PC-9 (cell line): ENCODE data around the gene GRM3. TPM values are rescaled to one million over a fixed set of nuclear protein-coding genes. Genes with fewer than 3 reads are reported as not detected.

Source experiments
- BruUV-seq: library from RNA; stranded (reverse); fragments of 400-500 nt; replicated peaks from 2 replicates; lab custom pipeline; 2021; lab: Mats Ljungman, UMichigan
- CTCF ChIA-PET: fragments of 300-600 bp; sonication (Branson Sonifier 250); formaldehyde crosslinking; loops from one replicate; lab custom pipeline; 2022; ENCODE audit warnings: antibody characterized with exemption; lab: Charles Lee
- POLR2A ChIA-PET: fragments of 300-600 bp; sonication (Branson Sonifier 250); formaldehyde crosslinking; loops from one replicate; lab custom pipeline; 2022; ENCODE audit warnings: antibody characterized with exemption; ENCODE audit not compliant: unreplicated experiment; lab: Charles Lee
- DNase-seq, 2 experiments: peaks; one replicate each; pipeline versions ENCODE4 v3.0.0 to v3.0.0-alpha.2; 2015 to 2022; ENCODE audit warnings: mixed read lengths in 1 of 2
- H2AFZ ChIP-seq: fragments of 200-600 bp; sonication (generic); 2 replicates; pipeline ENCODE4 v1.8.1; 2017; ENCODE audit warnings: antibody characterized with exemption
- H3F3A ChIP-seq: fragments of 200-600 bp; sonication (generic); 2 replicates; pipeline ENCODE4 v1.8.1; 2017; ENCODE audit warnings: antibody characterized with exemption, mild to moderate bottlenecking, low read depth; ENCODE audit not compliant: insufficient read depth
- H3K27ac ChIP-seq: fragments of 200-600 bp; sonication (generic); 2 replicates; pipeline ENCODE4 v1.6.1; 2016; ENCODE audit warnings: mixed run types
- H3K27me3 ChIP-seq: fragments of 200-600 bp; sonication (generic); 2 replicates; pipeline ENCODE4 v1.6.1; 2016; ENCODE audit warnings: low read depth, mixed run types; ENCODE audit not compliant: insufficient read depth
- H3K36me3 ChIP-seq: fragments of 200-600 bp; sonication (generic); 2 replicates; pipeline ENCODE4 v1.6.1; 2016; ENCODE audit warnings: low read depth, mixed run types
- H3K4me1 ChIP-seq: fragments of 200-600 bp; sonication (generic); replicated peaks from 2 replicates; pipeline ENCODE4 v1.6.1; 2016; ENCODE audit warnings: mixed run types; ENCODE audit not compliant: insufficient read depth
- H3K4me2 ChIP-seq: fragments of 200-600 bp; sonication (generic); 2 replicates; pipeline ENCODE4 v1.6.1; 2017; ENCODE audit warnings: mixed run types
- H3K4me3 ChIP-seq: fragments of 200-600 bp; sonication (generic); 2 replicates; pipeline ENCODE4 v1.6.1; 2016; ENCODE audit warnings: mixed run types
- H3K79me2 ChIP-seq: fragments of 200-600 bp; sonication (generic); 2 replicates; pipeline ENCODE4 v1.6.1; 2017; ENCODE audit warnings: low read depth, mixed run types
- H3K9me2 ChIP-seq: fragments of 200-600 bp; sonication (generic); 2 replicates; pipeline ENCODE4 v1.8.1; 2017; ENCODE audit warnings: mild to moderate bottlenecking; ENCODE audit not compliant: insufficient read depth
- H3K9me3 ChIP-seq: fragments of 200-600 bp; sonication (generic); 2 replicates; pipeline ENCODE4 v1.8.1; 2016; ENCODE audit warnings: low read depth; ENCODE audit not compliant: insufficient read depth
- H4K20me1 ChIP-seq: fragments of 200-600 bp; sonication (generic); 2 replicates; pipeline ENCODE4 v1.8.1; 2017; ENCODE audit not compliant: insufficient read depth
- EZH2 ChIP-seq: fragments of 200-600 bp; sonication (generic); IDR thresholded peaks from 2 replicates; pipeline ENCODE4 v1.8.0; 2017; ENCODE audit warnings: antibody characterized with exemption, low read depth
- intact Hi-C: fragments of 100-400 bp; cut with micrococcal nuclease; formaldehyde crosslinking; loops from one replicate; pipeline ENCODE4 v1.10.0; 2022; ENCODE audit not compliant: unreplicated experiment
- total RNA-seq: library from RNA; stranded (reverse); gene quantifications from 2 replicates; pipeline ENCODE4 v1.2.3, GENCODE V29; 2021
- TF ChIP-seq, protein P1 (sequence below): fragments of 200-600 bp; sonication (generic); conservative IDR thresholded peaks from 2 replicates; pipeline ENCODE4 v1.6.1; 2017; ENCODE audit warnings: mixed run types, antibody characterized with exemption, mild to moderate bottlenecking, moderate library complexity

Gene GRM3
- total RNA-seq, 1 experiment from 2014 or later, result not detected

DNA sequence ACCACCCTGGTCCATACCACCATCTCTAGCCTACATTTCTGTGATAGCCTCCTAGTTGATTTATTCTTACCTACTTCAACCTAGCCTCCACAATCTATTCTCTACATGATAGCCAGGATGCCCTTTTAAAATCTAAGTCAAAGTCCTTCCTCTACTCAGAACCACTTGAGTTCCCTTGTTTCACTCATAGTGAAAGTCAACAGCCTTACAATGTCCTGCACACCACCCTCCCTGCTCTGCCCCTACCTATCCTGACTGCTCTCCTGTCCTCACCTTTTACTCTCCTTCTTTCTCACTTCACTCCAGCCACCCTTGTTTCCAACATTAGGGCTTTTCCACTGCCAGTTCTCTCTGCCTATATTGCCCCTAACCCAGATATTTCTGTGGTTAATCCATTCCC lies 146.7 kb downstream of the GRM3 start:
- Histone ChIP-seq H4K20me1 (no peaks in the 10 kb centered on the region), H3K79me2 (no peaks in the 10 kb centered on the region), H3K36me3 (no peaks in the 10 kb centered on the region), H3K4me3 (no peak overlapping the region), H3K27ac (no peak overlapping the region), H3K4me1 (no peaks in the 10 kb centered on the region), H3F3A (no peaks in the 10 kb centered on the region), H2AFZ (no peak overlapping the region), H3K4me2 (no peak overlapping the region), H3K9me3 (no peaks in the 10 kb centered on the region), H3K9me2 (no peaks in the 10 kb centered on the region), H3K27me3 (no peaks in the 10 kb centered on the region)
- no TSS peak for BruUV-seq
- DNase-seq, result no peak
- POLR2A ChIA-PET, result no interaction called here
- CTCF ChIA-PET, result no interaction called here
- intact Hi-C loops, result no loop called here
- TF ChIP-seq, protein P1, sequence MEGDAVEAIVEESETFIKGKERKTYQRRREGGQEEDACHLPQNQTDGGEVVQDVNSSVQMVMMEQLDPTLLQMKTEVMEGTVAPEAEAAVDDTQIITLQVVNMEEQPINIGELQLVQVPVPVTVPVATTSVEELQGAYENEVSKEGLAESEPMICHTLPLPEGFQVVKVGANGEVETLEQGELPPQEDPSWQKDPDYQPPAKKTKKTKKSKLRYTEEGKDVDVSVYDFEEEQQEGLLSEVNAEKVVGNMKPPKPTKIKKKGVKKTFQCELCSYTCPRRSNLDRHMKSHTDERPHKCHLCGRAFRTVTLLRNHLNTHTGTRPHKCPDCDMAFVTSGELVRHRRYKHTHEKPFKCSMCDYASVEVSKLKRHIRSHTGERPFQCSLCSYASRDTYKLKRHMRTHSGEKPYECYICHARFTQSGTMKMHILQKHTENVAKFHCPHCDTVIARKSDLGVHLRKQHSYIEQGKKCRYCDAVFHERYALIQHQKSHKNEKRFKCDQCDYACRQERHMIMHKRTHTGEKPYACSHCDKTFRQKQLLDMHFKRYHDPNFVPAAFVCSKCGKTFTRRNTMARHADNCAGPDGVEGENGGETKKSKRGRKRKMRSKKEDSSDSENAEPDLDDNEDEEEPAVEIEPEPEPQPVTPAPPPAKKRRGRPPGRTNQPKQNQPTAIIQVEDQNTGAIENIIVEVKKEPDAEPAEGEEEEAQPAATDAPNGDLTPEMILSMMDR, result no peak
- no peak for TF ChIP-seq EZH2

DNA sequence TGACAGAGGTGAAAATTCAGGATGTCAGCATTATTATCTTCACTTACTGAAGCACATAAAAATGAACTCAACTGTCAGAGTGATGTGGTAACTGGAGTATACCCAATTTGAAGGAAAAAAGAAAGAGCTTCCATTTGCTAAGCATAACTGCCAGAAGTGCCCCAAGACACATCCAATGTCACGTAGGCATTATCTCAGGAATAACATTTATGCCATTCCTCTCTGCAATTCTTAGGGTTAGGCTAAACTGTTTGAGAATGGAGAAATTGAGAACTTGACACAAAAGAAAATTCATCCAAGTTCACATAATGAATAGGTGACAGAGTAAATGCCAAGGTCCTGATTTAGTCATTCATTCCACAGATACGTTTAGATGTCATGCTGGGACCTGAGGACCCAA lies 148.6 kb downstream of the GRM3 start:
- H3K27ac ChIP-seq, result no peak overlapping the region
- H3K9me2 ChIP-seq, result no peaks in the 10 kb centered on the region
- no peaks in the 10 kb centered on the region for H3F3A ChIP-seq
- no peaks in the 10 kb centered on the region for H3K4me1 ChIP-seq
- H3K79me2 ChIP-seq, result no peaks in the 10 kb centered on the region
- no TSS peak for BruUV-seq
- H3K36me3 ChIP-seq, result no peaks in the 10 kb centered on the region
- no peaks in the 10 kb centered on the region for H4K20me1 ChIP-seq
- H2AFZ ChIP-seq, result no peak overlapping the region
- intact Hi-C loops, result no loop called here
- TF ChIP-seq EZH2, result no peak
- TF ChIP-seq, protein P1, result no peak
- CTCF ChIA-PET, result no interaction called here
- H3K27me3 ChIP-seq, result no peaks in the 10 kb centered on the region
- no peaks in the 10 kb centered on the region for H3K9me3 ChIP-seq
- DNase-seq, result no peak
- POLR2A ChIA-PET, result no interaction called here
- H3K4me3 ChIP-seq, result no peak overlapping the region
- H3K4me2 ChIP-seq, result no peak overlapping the region

DNA sequence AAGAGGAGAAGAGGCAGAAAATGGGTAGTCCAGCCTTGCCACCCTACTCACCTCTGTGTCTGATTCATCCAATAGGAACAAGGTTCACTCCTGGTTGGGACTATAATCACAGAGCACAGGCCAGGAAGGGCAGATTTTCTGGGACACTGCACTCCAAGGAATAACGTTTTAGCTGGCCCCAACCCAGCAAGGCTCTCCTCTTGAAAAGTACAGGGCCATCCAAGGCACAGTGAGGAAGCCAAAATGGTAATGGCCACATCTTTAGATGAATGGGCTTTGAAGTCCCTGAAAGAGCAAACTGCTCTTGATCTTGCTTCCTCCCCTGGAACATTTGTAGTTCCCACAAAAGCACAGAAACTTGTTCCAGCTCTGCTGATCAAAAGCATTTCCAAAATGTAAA lies 149.4 kb downstream of the GRM3 start:
- Histone ChIP-seq H3K9me3 (no peaks in the 10 kb centered on the region), H3K9me2 (no peaks in the 10 kb centered on the region), H2AFZ (no peak overlapping the region), H3F3A (no peaks in the 10 kb centered on the region), H4K20me1 (no peaks in the 10 kb centered on the region), H3K4me2 (no peak overlapping the region), H3K4me3 (no peak overlapping the region), H3K79me2 (no peaks in the 10 kb centered on the region), H3K27me3 (no peaks in the 10 kb centered on the region), H3K4me1 (no peaks in the 10 kb centered on the region), H3K36me3 (no peaks in the 10 kb centered on the region), H3K27ac (no peak overlapping the region)
- no peak for DNase-seq
- intact Hi-C loops, result no loop called here
- no peak for TF ChIP-seq EZH2
- TF ChIP-seq, protein P1, result no peak
- POLR2A ChIA-PET, result no interaction called here
- no TSS peak for BruUV-seq
- CTCF ChIA-PET, result no interaction called here
